Measurements from ENCODE around the gene KRT32. TPM values are rescaled to one million over a fixed set of nuclear protein-coding genes. Genes with fewer than 3 reads are reported as not detected.

The KRT32 gene
- polyA plus RNA-seq, 1 experiment, result 0.40 TPM

DNA sequence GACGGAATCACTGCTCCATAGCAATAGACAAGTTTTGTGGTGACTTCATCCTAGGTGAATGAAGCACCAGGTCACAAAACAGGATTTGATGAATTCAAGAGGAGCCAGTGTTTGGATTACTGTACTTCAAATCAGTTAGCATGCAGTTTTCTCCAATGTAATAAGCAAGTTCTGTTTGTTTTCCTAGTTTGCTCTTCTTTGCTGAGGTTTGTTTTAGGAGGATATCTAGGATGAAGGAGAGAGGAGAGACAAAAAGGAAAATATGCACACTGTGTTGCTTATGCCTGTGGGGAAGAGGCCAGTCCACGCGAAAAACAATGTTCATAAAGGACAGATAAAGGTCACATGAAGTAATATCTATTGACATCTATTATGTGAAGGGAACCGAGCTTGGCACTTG is 51.8 kb downstream of the KRT32 start:
- DNase-seq (ENCODE audit: low read depth), result no peak
- Histone ChIP-seq H3K27me3 (ENCODE audit: control insufficient read depth, insufficient read depth, low read length) (no peaks in the 10 kb centered on the region), H3K36me3 (ENCODE audit: control insufficient read depth, insufficient read depth, low read length) (no peaks in the 10 kb centered on the region), H3K4me3 (ENCODE audit: low read depth, low read length) (no peak overlapping the region)
- ChIA-PET CTCF (interaction anchor here (0.8 to 3.9 kb wide), 6 partner anchors 10 to 507 kb away, joined by 3 to 28 read pairs (median 3); no protein-coding TSS in a partner anchor), POLR2A (interaction anchor here (0.7 kb wide), 1 partner anchor 16 kb away, joined by 5 read pairs; no protein-coding TSS in a partner anchor)
- TF ChIP-seq, protein P1, sequence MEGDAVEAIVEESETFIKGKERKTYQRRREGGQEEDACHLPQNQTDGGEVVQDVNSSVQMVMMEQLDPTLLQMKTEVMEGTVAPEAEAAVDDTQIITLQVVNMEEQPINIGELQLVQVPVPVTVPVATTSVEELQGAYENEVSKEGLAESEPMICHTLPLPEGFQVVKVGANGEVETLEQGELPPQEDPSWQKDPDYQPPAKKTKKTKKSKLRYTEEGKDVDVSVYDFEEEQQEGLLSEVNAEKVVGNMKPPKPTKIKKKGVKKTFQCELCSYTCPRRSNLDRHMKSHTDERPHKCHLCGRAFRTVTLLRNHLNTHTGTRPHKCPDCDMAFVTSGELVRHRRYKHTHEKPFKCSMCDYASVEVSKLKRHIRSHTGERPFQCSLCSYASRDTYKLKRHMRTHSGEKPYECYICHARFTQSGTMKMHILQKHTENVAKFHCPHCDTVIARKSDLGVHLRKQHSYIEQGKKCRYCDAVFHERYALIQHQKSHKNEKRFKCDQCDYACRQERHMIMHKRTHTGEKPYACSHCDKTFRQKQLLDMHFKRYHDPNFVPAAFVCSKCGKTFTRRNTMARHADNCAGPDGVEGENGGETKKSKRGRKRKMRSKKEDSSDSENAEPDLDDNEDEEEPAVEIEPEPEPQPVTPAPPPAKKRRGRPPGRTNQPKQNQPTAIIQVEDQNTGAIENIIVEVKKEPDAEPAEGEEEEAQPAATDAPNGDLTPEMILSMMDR (IDR thresholded peaks at IDR 0.05; ENCODE audit: insufficient read depth, low read depth, low read length), result no peak

DNA sequence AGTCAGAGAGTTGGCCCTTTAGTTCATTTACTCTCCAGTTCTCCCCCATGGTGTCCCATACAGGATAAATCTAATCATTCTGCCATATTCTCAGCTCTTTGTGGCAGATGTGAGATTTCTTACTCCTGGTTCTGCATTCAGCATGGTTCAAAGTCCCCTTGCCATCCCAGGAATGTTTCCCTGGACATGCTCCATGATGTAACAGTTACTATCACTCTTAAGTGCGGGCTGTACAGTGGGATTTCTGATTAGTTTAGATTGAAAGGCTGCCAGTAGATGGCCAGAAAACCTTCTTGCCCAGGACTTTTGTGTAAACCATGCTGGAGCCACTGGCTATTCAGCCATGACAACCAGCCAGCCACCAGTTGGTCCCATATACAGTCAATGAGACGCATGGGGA is 53.2 kb downstream of the KRT32 start:
- CTCF ChIA-PET, result interaction anchor here (0.7 kb wide), 1 partner anchor 250 kb away, joined by 3 read pairs; no protein-coding TSS in a partner anchor
- no peak for DNase-seq (ENCODE audit: low read depth)
- POLR2A ChIA-PET, result no interaction called here
- Histone ChIP-seq H3K27me3 (ENCODE audit: control insufficient read depth, insufficient read depth, low read length) (no peaks in the 10 kb centered on the region), H3K36me3 (ENCODE audit: control insufficient read depth, insufficient read depth, low read length) (no peaks in the 10 kb centered on the region), H3K4me3 (ENCODE audit: low read depth, low read length) (no peak overlapping the region)
- TF ChIP-seq, protein P1 (IDR thresholded peaks at IDR 0.05; ENCODE audit: insufficient read depth, low read depth, low read length), result no peak

DNA sequence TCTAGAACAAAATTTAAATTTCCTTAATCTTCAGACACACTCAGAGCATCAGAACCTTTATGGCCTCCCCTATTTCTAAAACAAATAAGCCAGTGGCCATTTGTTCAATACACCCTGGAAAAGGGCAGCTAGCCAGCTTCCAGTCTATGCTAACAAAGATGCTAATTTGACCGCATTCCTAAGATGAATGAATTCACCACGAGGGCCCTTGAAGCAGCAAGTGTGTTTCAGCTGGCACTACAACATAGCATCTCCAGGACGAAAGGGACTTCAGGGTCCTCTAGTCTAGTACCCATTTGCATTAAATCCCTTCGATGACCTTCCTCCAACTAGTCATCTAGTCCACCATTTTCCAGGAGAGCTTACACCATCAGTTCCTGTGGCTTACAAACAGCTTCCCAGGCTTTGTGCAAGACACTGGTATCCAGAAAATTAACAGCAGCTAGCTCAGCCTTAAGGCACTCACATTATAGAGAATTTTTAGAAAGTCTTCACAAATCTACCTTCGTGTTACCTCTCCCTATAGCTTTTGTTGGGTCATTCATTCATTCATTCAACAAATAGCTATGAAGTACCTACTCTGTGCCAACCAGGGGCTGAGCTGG is 53.7 kb downstream of the KRT32 start:
- CTCF ChIA-PET, result interaction anchor here (0.7 kb wide), 1 partner anchor 251 kb away, joined by 3 read pairs; no protein-coding TSS in a partner anchor
- H3K27me3 ChIP-seq (ENCODE audit: control insufficient read depth, insufficient read depth, low read length), result no peaks in the 10 kb centered on the region
- no peak overlapping the region for H3K4me3 ChIP-seq (ENCODE audit: low read depth, low read length)
- POLR2A ChIA-PET, result no interaction called here
- DNase-seq (ENCODE audit: low read depth), result no peak
- TF ChIP-seq, protein P1 (IDR thresholded peaks at IDR 0.05; ENCODE audit: insufficient read depth, low read depth, low read length), result no peak
- H3K36me3 ChIP-seq (ENCODE audit: control insufficient read depth, insufficient read depth, low read length), result no peaks in the 10 kb centered on the region

DNA sequence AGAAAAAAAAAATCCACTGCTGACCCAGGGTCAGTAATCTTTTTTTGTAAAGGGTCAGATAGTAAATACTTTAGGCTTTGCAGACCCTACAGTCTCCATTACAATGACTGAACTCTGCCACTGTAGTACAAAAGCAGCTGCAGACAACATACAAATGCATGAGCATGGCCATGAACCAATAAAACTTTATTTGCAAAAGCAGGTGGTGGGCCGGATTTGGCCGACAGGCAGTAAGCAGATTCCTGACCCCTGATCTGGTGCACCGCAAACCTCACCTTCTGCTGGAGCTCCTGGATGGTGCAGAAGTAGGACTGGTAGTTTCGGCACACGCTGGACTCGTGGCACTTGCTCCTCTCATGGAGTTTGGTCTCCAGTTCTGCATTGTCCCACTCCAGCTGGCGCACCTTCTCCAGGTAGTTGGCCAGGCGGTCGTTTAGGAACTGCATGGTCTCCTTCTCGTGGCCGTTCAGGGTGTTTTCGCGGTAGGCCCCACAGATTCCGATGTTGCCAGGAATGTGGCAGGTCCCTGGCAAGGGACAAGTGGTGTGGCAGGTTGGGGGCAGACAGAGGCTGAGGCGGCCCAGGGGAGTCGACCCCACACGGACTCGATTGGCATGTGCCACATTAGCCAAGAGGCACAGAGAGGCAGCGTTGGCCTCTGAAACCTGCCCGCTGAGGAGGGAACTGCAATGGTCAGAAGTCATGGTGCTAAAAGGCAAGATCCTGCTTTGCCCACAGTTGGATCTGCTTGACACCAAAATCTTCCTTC is 55.9 kb downstream of the KRT32 start:
- Histone ChIP-seq H3K4me3 (ENCODE audit: low read depth, low read length) (no peak overlapping the region), H3K36me3 (ENCODE audit: control insufficient read depth, insufficient read depth, low read length) (no peaks in the 10 kb centered on the region), H3K27me3 (ENCODE audit: control insufficient read depth, insufficient read depth, low read length) (no peaks in the 10 kb centered on the region)
- no peak for DNase-seq (ENCODE audit: low read depth)
- CTCF ChIA-PET, result interaction anchor here (1.5 kb wide), 1 partner anchor 138 kb away, joined by 4 read pairs; no protein-coding TSS in a partner anchor
- TF ChIP-seq, protein P1 (IDR thresholded peaks at IDR 0.05; ENCODE audit: insufficient read depth, low read depth, low read length), result no peak
- POLR2A ChIA-PET, result no interaction called here

Small RNAs within 50 kb of the gene (small RNA-seq; reads per million reads assigned to genes)
- gene RNU2-32P (ENCODE audit: insufficient read length, low read depth, low replicate concordance), result not detected

Other genes with a start within 250 kb of the KRT32 start
- gene KRTAP9-2, start 240.7 kb downstream of the KRT32 start, polyA plus RNA-seq (2011; rRNA removed), result not detected in 2 replicates
- gene KRTAP9-3, start 234.9 kb downstream of the KRT32 start, polyA plus RNA-seq (2011; rRNA removed), result not detected in 2 replicates
- gene KRTAP9-8, start 229.4 kb downstream of the KRT32 start, polyA plus RNA-seq (2011; rRNA removed), result not detected in 2 replicates
- gene KRTAP9-4, start 217.7 kb downstream of the KRT32 start, polyA plus RNA-seq (2011; rRNA removed), result not detected in 2 replicates
- gene KRTAP9-9, start 212.0 kb downstream of the KRT32 start, polyA plus RNA-seq (2011; rRNA removed), result not detected in 2 replicates
- gene KRTAP9-6, start 202.0 kb downstream of the KRT32 start, polyA plus RNA-seq (2011; rRNA removed), result not detected in 2 replicates
- not detected in 2 replicates for gene KRTAP9-7, start 191.7 kb downstream of the KRT32 start, polyA plus RNA-seq (2011; rRNA removed)
- not detected in 2 replicates for gene KRTAP29-1, start 164.5 kb downstream of the KRT32 start, polyA plus RNA-seq (2011; rRNA removed)
- gene KRTAP16-1, start 158.1 kb downstream of the KRT32 start, polyA plus RNA-seq (2011; rRNA removed), result not detected in 2 replicates
- not detected in 2 replicates for gene KRTAP17-1, start 151.7 kb downstream of the KRT32 start, polyA plus RNA-seq (2011; rRNA removed)
- not detected in 2 replicates for gene KRT33A, start 116.6 kb downstream of the KRT32 start, polyA plus RNA-seq (2011; rRNA removed)
- 1.2 and 1.8 TPM in 2 replicates for gene KRT33B, start 97.6 kb downstream of the KRT32 start, polyA plus RNA-seq (2011; rRNA removed)
- gene KRT34, start 85.1 kb downstream of the KRT32 start, polyA plus RNA-seq (2011; rRNA removed), result 151 and 156 TPM in 2 replicates
- gene KRT31, start 69.8 kb downstream of the KRT32 start, polyA plus RNA-seq (2011; rRNA removed), result 0.11 TPM in 1 of 2 replicates, not detected in the other
- not detected in 2 replicates for gene KRT37, start 42.8 kb downstream of the KRT32 start, polyA plus RNA-seq (2011; rRNA removed)
- gene KRT38, start 26.4 kb downstream of the KRT32 start, polyA plus RNA-seq (2011; rRNA removed), result 0.72 and 0.98 TPM in 2 replicates
- not detected in 2 replicates for gene KRT35, start 13.8 kb upstream of the KRT32 start, polyA plus RNA-seq (2011; rRNA removed)
- 0.04 TPM in 2 replicates for gene KRT36, start 22.5 kb upstream of the KRT32 start, polyA plus RNA-seq (2011; rRNA removed)
- gene KRT13, start 38.2 kb upstream of the KRT32 start, polyA plus RNA-seq (2011; rRNA removed), result 0.17 and 0.27 TPM in 2 replicates
- gene KRT15, start 51.5 kb upstream of the KRT32 start, polyA plus RNA-seq (2011; rRNA removed), result 2.0 and 2.7 TPM in 2 replicates
- gene KRT19, start 60.9 kb upstream of the KRT32 start, polyA plus RNA-seq (2011; rRNA removed), result 182 and 230 TPM in 2 replicates
- 0.04 TPM in 1 of 2 replicates, not detected in the other for gene KRT9, start 104.7 kb upstream of the KRT32 start, polyA plus RNA-seq (2011; rRNA removed)
- 0.06 and 0.11 TPM in 2 replicates for gene KRT14, start 119.5 kb upstream of the KRT32 start, polyA plus RNA-seq (2011; rRNA removed)
- 1.6 and 1.8 TPM in 2 replicates for gene KRT16, start 145.4 kb upstream of the KRT32 start, polyA plus RNA-seq (2011; rRNA removed)
- 25.2 and 34.7 TPM in 2 replicates for gene KRT17, start 157.2 kb upstream of the KRT32 start, polyA plus RNA-seq (2011; rRNA removed)
- gene EIF1, start 221.5 kb upstream of the KRT32 start, polyA plus RNA-seq (2011; rRNA removed), result 251 and 479 TPM in 2 replicates
- not detected in 2 replicates for gene GAST, start 244.9 kb upstream of the KRT32 start, polyA plus RNA-seq (2011; rRNA removed)

Measured in BJ (cell line).